ENCODE measurements around the gene KRT86.
A peak's percentile ranks its signal among the peaks of the same experiment; 100 is the strongest.

Gene KRT86

DNA sequence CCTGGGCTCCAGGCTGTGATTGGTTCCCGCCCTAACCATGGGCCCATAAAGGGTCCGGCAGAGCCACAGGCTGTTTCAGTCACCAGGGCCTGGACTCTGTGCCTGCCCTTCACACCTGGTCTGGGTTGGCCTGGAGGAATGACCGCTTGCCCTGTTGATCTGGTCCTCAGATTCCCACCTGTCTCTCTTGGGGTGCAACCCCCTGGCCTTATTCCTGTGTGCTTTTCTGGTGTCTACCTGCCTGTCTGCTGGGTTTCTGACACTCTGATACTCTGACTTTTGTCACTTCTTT lies 49.7 kb downstream of the KRT86 start:
- TF ChIP-seq CTCF (conservative IDR thresholded peaks at IDR 0.05; ENCODE audit: low read depth), result no peak
- no peak for DNase-seq (ENCODE audit: low spot score)
- H3K27ac ChIP-seq, result no peak overlapping the region
- ChIA-PET CTCF (interaction anchor here (1.0 kb wide), 1 partner anchor 45 kb away, joined by 5 read pairs; no protein-coding TSS in a partner anchor), POLR2A (ENCODE audit: low non-redundant PET) (no interaction called here)

DNA sequence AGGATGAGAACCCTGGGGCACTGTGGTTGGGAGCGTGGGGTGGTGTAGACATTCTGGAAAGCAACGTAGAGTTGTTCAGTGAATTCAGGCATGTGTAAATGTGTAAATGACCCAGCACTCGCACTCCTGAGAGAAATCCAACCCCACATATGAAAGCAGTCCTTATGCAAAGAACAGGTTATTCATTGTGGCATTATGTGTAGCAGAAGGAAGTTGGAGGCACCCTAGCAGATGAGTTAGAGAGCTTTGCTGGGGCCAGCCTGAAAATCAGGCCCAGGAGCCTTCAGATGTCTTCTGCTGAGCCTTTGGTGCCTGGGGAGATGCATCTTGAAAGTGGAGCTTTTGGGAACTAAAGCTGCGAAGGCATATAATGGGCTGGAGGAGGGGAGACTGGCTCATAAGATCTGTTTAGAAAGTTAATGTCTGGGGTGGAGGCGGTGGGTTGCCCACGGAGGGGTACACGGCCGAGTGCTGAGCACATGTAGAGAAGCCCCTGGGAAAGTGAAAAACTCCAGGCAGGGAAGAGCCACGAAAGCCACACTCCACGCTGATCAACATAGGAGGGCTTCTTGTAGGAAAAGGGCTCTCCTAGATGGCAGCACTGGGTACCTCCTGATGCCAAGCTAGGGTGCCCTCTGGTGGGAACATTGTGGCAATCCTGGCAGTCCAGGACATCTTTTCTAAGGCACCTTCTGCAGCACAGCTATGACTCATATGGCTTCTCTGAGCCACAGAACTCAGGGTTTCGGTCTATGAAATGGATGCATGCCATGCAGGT lies 52.8 kb downstream of the KRT86 start:
- peak overlapping the region; percentile 74 for H3K27ac ChIP-seq
- peak; percentile 91 for TF ChIP-seq CTCF (conservative IDR thresholded peaks at IDR 0.05; ENCODE audit: low read depth)
- peak; percentile 98 for DNase-seq (ENCODE audit: low spot score)
- ChIA-PET CTCF (interaction anchor here (0.6 to 2.4 kb wide), 34 partner anchors 11 to 1602 kb away, joined by 3 to 15 read pairs (median 4); no protein-coding TSS in a partner anchor), POLR2A (ENCODE audit: low non-redundant PET) (no interaction called here)

DNA sequence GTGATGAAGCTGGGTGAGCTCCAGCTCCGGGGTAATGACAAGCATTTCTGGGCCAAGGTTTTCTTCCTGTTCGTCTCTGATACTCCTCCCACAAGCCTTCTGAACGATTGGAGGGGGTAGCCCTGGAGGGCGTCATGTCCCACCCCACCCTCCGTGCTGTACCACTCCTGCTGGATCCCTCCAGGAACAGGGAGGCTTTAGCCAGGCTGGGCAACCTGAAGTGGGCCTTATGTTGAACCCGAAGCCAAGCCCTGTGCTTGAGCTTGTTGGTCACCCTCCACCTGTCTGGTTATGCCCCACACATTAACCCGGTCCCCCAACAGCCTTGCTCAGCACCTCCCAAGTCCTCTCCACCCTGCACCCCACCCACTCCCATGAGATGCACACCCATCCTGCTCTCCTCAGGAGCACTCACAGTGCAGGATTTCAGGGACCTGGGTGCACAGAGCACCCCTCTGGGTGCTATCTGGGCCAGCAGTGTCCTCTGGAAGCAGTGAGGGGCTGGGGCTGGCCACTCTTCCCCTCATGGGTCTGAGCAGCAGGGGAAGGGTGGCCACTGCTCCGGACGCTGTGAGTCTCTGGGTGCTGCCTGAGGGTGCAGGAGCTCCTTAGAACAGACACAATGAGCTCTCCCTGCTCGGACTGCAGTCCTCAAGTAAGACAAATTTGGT lies 53.5 kb downstream of the KRT86 start:
- TF ChIP-seq CTCF (conservative IDR thresholded peaks at IDR 0.05; ENCODE audit: low read depth), result peak; percentile 39; the same call in 1 of the 2 replicates
- DNase-seq (ENCODE audit: low spot score), result no peak
- H3K27ac ChIP-seq, result peak overlapping the region; percentile 74
- ChIA-PET POLR2A (ENCODE audit: low non-redundant PET) (no interaction called here), CTCF (interaction anchor here (0.6 to 2.4 kb wide), 33 partner anchors 11 to 1602 kb away, joined by 3 to 15 read pairs (median 4); no protein-coding TSS in a partner anchor)

GRCh38 chr12:52331039-52331438 lies 56.6 kb downstream of the KRT86 start:
- CTCF ChIA-PET, result interaction anchor here (0.6 to 0.7 kb wide), 3 partner anchors 42 to 138 kb away, joined by 3 to 4 read pairs (median 4); no protein-coding TSS in a partner anchor
- DNase-seq (ENCODE audit: low spot score), result no peak
- POLR2A ChIA-PET (ENCODE audit: low non-redundant PET), result no interaction called here
- TF ChIP-seq CTCF (conservative IDR thresholded peaks at IDR 0.05; ENCODE audit: low read depth), result no peak
- no peak overlapping the region for H3K27ac ChIP-seq

DNA sequence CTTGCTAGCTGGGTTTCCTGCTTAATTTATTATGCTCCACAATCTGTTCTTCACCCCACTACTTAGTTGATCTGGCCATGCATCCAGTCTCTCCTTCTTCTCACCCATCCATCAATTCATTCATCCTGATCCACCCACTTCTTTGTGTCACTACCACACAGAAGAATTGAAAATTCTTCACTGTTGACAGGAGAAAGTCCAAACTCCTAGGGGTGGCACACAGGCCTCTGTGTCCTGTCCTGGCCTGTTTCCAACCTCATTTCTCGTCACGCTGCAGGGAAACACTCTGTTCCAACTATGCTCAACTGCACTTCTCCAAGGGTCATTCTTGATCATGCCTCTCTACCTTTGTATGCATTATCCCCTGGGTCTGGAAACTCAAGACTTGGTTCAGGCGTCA lies 57.4 kb downstream of the KRT86 start:
- POLR2A ChIA-PET (ENCODE audit: low non-redundant PET), result no interaction called here
- H3K27ac ChIP-seq, result no peak overlapping the region
- no peak for TF ChIP-seq CTCF (conservative IDR thresholded peaks at IDR 0.05; ENCODE audit: low read depth)
- CTCF ChIA-PET, result interaction anchor here (0.7 kb wide), 1 partner anchor 33 kb away, joined by 4 read pairs; no protein-coding TSS in a partner anchor
- no peak for DNase-seq (ENCODE audit: low spot score)

GRCh38 chr12:52332381-52332780 lies 57.9 kb downstream of the KRT86 start:
- no peak overlapping the region for H3K27ac ChIP-seq
- no peak for DNase-seq (ENCODE audit: low spot score)
- CTCF ChIA-PET, result no interaction called here
- POLR2A ChIA-PET (ENCODE audit: low non-redundant PET), result no interaction called here
- no peak for TF ChIP-seq CTCF (conservative IDR thresholded peaks at IDR 0.05; ENCODE audit: low read depth)
